Psoas muscle (tissue), 8 donors: ENCODE data around the gene CSNK2B. TPM values are rescaled to one million over a fixed set of nuclear protein-coding genes. Genes with fewer than 3 reads are reported as not detected.

ENCODE experiments used
- ATAC-seq, 4 donors: fragments of 200-7000 bp; cut with Tn5 transposase; one replicate each; pipeline ENCODE4 v1.9.1; 2020; ENCODE audit warnings: moderate library complexity in 3 of 4, mild to moderate bottlenecking in 2 of 4
- DNase-seq, 2 donors: peaks; one replicate each; pipeline ENCODE4 v3.0.0-alpha.2; 2020
- H3K27ac ChIP-seq: fragments of 200-600 bp; one replicate; pipeline ENCODE4 v1.8.0; 2022
- H3K27me3 ChIP-seq, 3 donors: fragments of 200-600 bp in 1 of 3; one replicate each; pipeline versions ENCODE4 v1.6.1 to v1.8.0; 2013 to 2022; ENCODE audit warnings: low read length in 2 of 3, mild to moderate bottlenecking in 2 of 3, moderate library complexity in 1 of 3; ENCODE audit not compliant: insufficient read depth in 3 of 3
- H3K36me3 ChIP-seq, 2 donors: fragments of 200-600 bp in 1 of 2; one replicate each; pipeline versions ENCODE4 v1.6.1 to v1.8.0; 2013 to 2022; ENCODE audit warnings: low read depth in 1 of 2, mild to moderate bottlenecking in 1 of 2, moderate library complexity in 1 of 2; ENCODE audit not compliant: insufficient read depth in 1 of 2
- H3K4me1 ChIP-seq: fragments of 200-600 bp; one replicate; pipeline ENCODE4 v1.8.0; 2022
- H3K4me3 ChIP-seq: fragments of 200-600 bp; one replicate; pipeline ENCODE4 v1.8.0; 2022; ENCODE audit warnings: mild to moderate bottlenecking
- H3K9me3 ChIP-seq: fragments of 200-600 bp; one replicate; pipeline ENCODE4 v1.8.0; 2022
- CTCF ChIP-seq: fragments of 200-600 bp; IDR thresholded peaks from one replicate; pipeline ENCODE4 v1.8.0; 2022; ENCODE audit warnings: antibody characterized with exemption
- WGBS, 3 donors: extraction: QIAGEN DNeasy Blood & Tissue Kit; methylation state at CpG; one replicate each; pipeline versions ENCODE4 v1.1.6 to v1.1.7; 2013; 5-methylcytosine and 5-hydroxymethylcytosine counted together
- intact Hi-C, 2 donors: fragments of 100-400 bp; cut with DNase I; formaldehyde crosslinking; loops; one replicate each; pipeline versions ENCODE4 v1.11.0 to v1.14.2; 2022
- polyA plus RNA-seq, 3 donors: library from polyadenylated mRNA; stranded (reverse); fragments of 200-250 nt; gene quantifications; one replicate each; pipeline ENCODE4 v1.2.3, GENCODE V29; 2013
- total RNA-seq, 4 donors: library from RNA; stranded (reverse); fragmentation: NEBNext Ultra II Directional in 2 of 4; extraction: Animal tissue kit (Norgen Biotek cat#: 25700) in 2 of 4; gene quantifications; one replicate each; pipeline versions ENCODE4 v1.2.1 to v1.2.4, GENCODE V29; 2021 to 2023
- donor health status: healthy with polysubstance abuse.
- donor health status: DM: no; HTN: no; CAD: no; lungs with moderate emphysema.
- donor health status: Bipolar disorder and iron deficiency.
- donor health status: healthy.
- donor health status: DM: yes; HTN: yes; CAD: no.
- donor health status: DM: no; HTN: no; CAD: no.
- donor health status: DM: no; HTN: no; CAD: no.
- donor health status: DM: yes; HTN: yes; CAD: no.

Gene CSNK2B
- total and polyA plus RNA-seq, 7 donors = 102 to 208 (median 129) TPM

- Histone ChIP-seq H3K9me3 (no peaks in the 10 kb centered on the region), H3K27me3 (no peaks in the 10 kb centered on the region), H3K4me1 (peaks cover 8% of the 10 kb centered on the region), H3K36me3 (peaks cover 0 to 18% of the 10 kb centered on the region in 2 donors), H3K4me3 (no peak overlapping the region), H3K27ac (no peak overlapping the region)
- TF ChIP-seq CTCF = no peak
- no peak for DNase-seq
- ATAC-seq = no peak
- WGBS, 3 donors = 54 to 68% (median 57%) methylated on average over 8 of the region's 8 CpGs
- intact Hi-C loops = no loop called here
Observed at GRCh38 chr6:31677955-31678354, 12.1 kb downstream of the CSNK2B start.

GRCh38 chr6:31680226-31681134, 14.6 kb downstream of the CSNK2B start, which contains the start of gene LY6G5C:
TSS of gene LY6G5C (minus strand) at chr6:31681067. CDS start at chr6:31680373, 694 bp downstream.
- peak; percentile 90 to 96 (median 94) for ATAC-seq
- Histone ChIP-seq H3K36me3 (peaks cover 0 to 16% of the 10 kb centered on the region in 2 donors), H3K27ac (peak within 1 kb of the TSS; percentile 13), H3K4me3 (peak within 1 kb of the TSS; percentile 70), H3K4me1 (peaks cover 8% of the 10 kb centered on the region), H3K27me3 (no peaks in the 10 kb centered on the region), H3K9me3 (no peaks in the 10 kb centered on the region)
- 9 to 12% (median 11%) methylated on average over 17 of the region's 17 CpGs for WGBS, 3 donors
- peak; percentile 82 to 91 for DNase-seq
- intact Hi-C loops = loop anchor here (2.0 to 10.0 kb wide), 6 partner anchors 87 to 272 kb away; partner anchors contain the start of gene NEU1 (in 1 of the 2)
- peak; percentile 71 for TF ChIP-seq CTCF

DNA sequence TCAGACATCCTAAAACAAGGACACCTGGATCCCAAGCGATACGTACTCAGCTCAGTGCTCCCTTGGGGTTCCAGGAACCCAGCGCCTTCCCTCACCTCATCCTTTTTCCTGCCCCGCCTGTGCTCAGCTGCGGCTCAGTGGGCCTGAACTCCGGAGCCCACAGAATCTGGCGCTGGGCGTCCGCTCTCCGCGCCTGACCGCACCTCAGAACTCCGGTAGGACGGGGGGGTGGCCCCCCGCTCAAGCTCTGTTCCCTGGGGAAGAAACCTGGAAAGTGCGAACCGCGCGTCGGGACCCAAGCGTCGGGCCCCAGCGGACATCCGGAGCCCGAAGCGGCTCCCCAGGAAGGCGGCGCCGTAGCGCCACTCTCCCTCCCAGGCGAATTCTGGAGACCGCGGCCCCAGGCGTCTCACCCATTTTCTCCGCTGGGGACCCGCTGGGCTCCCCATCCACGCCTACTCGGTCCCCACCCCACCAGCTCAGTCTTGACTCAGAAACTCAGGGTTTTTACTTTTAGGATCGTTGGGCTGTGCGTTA, 15.3 kb downstream of the CSNK2B start:
- H3K9me3 ChIP-seq = no peaks in the 10 kb centered on the region
- H3K27ac ChIP-seq = peak overlapping the region; percentile 13
- WGBS, 3 donors = 1 to 3% (median 1%) methylated on average over 40 of the region's 40 CpGs
- DNase-seq (peak; percentile 36 to 67), ATAC-seq (peak; percentile 45 to 76 (median 52))
- peaks cover 8% of the 10 kb centered on the region for H3K4me1 ChIP-seq
- H3K4me3 ChIP-seq = peak overlapping the region; percentile 70
- intact Hi-C loops = loop anchor here (2.0 to 10.0 kb wide), 6 partner anchors 86 to 271 kb away; partner anchors contain the start of gene NEU1 (in 1 of the 2)
- no peaks in the 10 kb centered on the region for H3K27me3 ChIP-seq
- peaks cover 0 to 23% of the 10 kb centered on the region in 2 donors for H3K36me3 ChIP-seq
- TF ChIP-seq CTCF = no peak

DNA sequence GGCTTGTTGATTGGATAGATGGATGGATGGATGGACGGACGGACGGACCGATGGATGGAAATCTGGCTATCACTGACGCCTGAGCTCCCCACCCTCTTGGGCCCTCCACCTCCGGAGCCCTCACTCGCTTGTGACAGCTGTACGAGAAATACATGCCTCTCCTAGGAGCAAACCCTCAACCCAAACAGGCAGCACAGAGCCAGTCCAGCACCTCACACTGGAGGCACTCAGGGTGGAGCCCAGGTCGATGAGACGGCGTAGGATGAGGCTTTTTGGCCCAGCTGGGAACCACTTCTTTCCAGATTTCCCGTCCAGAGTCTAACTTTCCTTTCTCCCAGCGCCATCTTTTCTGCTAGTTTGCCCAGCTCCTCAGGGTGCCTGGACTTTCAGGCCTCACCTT, 17.7 kb downstream of the CSNK2B start:
- 68 to 82% (median 71%) methylated on average over 13 of the region's 13 CpGs for WGBS, 3 donors
- intact Hi-C loops = loop anchor here (5.0 to 10.0 kb wide), 5 partner anchors 84 to 269 kb away; partner anchors contain the start of gene NEU1 (in 1 of the 2)
- Histone ChIP-seq H3K9me3 (no peaks in the 10 kb centered on the region), H3K4me3 (no peak overlapping the region), H3K36me3 (peaks cover 0 to 46% of the 10 kb centered on the region in 2 donors), H3K4me1 (peaks cover 8% of the 10 kb centered on the region), H3K27me3 (no peaks in the 10 kb centered on the region), H3K27ac (no peak overlapping the region)
- ATAC-seq (no peak), DNase-seq (no peak)
- TF ChIP-seq CTCF = no peak
